ENCODE measurements around the gene CELF4. TPM values are rescaled to one million over a fixed set of nuclear protein-coding genes. Genes with fewer than 3 reads are reported as not detected.

CELF4 gene
- total and polyA plus RNA-seq, 2 of the 4 experiments (the other 2 are of a cell fraction) = not detected

DNA sequence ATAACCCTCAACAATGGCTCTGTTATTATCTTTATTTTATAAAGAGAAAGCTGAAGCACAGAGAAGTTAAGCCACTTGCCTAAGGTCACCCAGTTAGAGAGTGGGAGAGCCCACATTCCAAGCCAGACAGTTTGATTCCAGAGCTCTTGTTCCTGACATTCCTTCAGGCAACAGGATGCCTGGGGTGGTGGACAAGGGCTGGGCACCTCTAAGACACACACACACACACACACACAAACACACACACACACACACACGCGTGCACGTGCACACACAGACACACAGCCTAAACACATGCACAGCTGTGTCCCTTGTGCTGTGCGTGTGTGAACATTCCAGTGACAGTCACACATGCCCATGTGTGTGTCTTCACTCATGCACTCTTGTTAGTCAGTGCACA lies 26.4 kb downstream of the CELF4 start:
- 40% methylated on average over 1 of the region's 4 CpGs; no CpG with 5 or more reads in 1 of the 2 experiments for WGBS, 2 experiments (ENCODE audit: extremely low coverage in 2 of 2, insufficient read length in 1 of 2)
- no peak overlapping the region for H3K4ac ChIP-seq (ENCODE audit: low read depth, low read length)
- DNase-seq (no peak), ATAC-seq (ENCODE audit: low read depth) (no peak)
- H4K91ac ChIP-seq (ENCODE audit: insufficient read depth, low read depth, low read length) = no peak overlapping the region
- H3K9me1 ChIP-seq (ENCODE audit: insufficient read depth, low read length) = no peaks in the 10 kb centered on the region
- no peak overlapping the region for H2AFZ ChIP-seq (replicated peaks; ENCODE audit: low read length, poor library complexity)
- no peak overlapping the region for H4K8ac ChIP-seq (ENCODE audit: low read depth in 2 of 2, low read length in 2 of 2)
- dilution Hi-C loops (cut with HindIII; ENCODE audit: low sequenced_read_pairs, unreplicated experiment) = no loop called here
- H2BK5ac ChIP-seq (ENCODE audit: low read depth, low read length, poor library complexity, severe bottlenecking) = no peak overlapping the region
- no peak overlapping the region for H3K23ac ChIP-seq (ENCODE audit: low read depth, low read length)
- no peak overlapping the region for H2BK15ac ChIP-seq (ENCODE audit: low read depth, low read length)
- no peaks in the 10 kb centered on the region for H3K4me1 ChIP-seq (ENCODE audit: control insufficient read depth, insufficient read depth, low read length)
- H3K18ac ChIP-seq (ENCODE audit: low read depth, low read length) = no peak overlapping the region
- no peak overlapping the region for H3K4me2 ChIP-seq (ENCODE audit: low read depth, low read length)
- H3K27me3 ChIP-seq (ENCODE audit: control insufficient read depth, insufficient read depth, low read length) = peaks cover 25% of the 10 kb centered on the region; the same call in 1 of the 2 replicates
- no peak overlapping the region for H2AK9ac ChIP-seq (replicated peaks; ENCODE audit: low read depth, low read length, poor library complexity)
- H2BK20ac ChIP-seq (ENCODE audit: low read depth, low read length) = no peak overlapping the region
- H4K5ac ChIP-seq (ENCODE audit: low read depth, low read length) = no peak overlapping the region
- H3K4me3 ChIP-seq (ENCODE audit: insufficient read depth, low read depth, low read length) = no peak overlapping the region
- H3K9ac ChIP-seq (ENCODE audit: low read depth, low read length) = no peak overlapping the region
- in situ Hi-C loops (cut with MboI; ENCODE audit: low sequenced_read_pairs) = loop anchor here (5.0 kb wide), 1 partner anchor 152 kb away; no protein-coding TSS in a partner anchor
- H4K20me1 ChIP-seq (ENCODE audit: insufficient read depth, low read length) = no peaks in the 10 kb centered on the region
- intact Hi-C loops (cut with micrococcal nuclease) = loop anchor here (5.0 kb wide), 2 partner anchors 217 to 597 kb away; no protein-coding TSS in a partner anchor
- no peak for TF ChIP-seq RAD21 (IDR thresholded peaks at IDR 0.05; ENCODE audit: low read length)
- no peak for TF ChIP-seq POLR2A (IDR thresholded peaks at IDR 0.05; ENCODE audit: low read depth, low read length)
- no peak for TF ChIP-seq FOS (IDR thresholded peaks at IDR 0.05; ENCODE audit: low read depth, low read length)
- no peak for TF ChIP-seq CHD1 (IDR thresholded peaks at IDR 0.05; ENCODE audit: low read depth, low read length)
- H3K14ac ChIP-seq (replicated peaks; ENCODE audit: low read depth, low read length) = no peak overlapping the region
- POLR2A ChIA-PET (ENCODE audit: unreplicated experiment) = no interaction called here
- CTCF ChIA-PET = no interaction called here
- H3K27ac ChIP-seq (ENCODE audit: insufficient read depth, low read length) = no peak overlapping the region
- no peaks in the 10 kb centered on the region for H3K9me3 ChIP-seq (ENCODE audit: control insufficient read depth, insufficient read depth, low read length)
- no peaks in the 10 kb centered on the region for H3K79me1 ChIP-seq (ENCODE audit: low read depth in 1 of 2, low read length in 2 of 2)
- no peak overlapping the region for H2AK5ac ChIP-seq (ENCODE audit: low read depth, low read length)
- H3K56ac ChIP-seq (ENCODE audit: extremely low read depth, insufficient read depth, low read length) = no peak overlapping the region
- H2BK120ac ChIP-seq (ENCODE audit: low read depth, low read length) = no peak overlapping the region
- H3K36me3 ChIP-seq (ENCODE audit: control insufficient read depth, insufficient read depth, low read length) = no peaks in the 10 kb centered on the region
- no TSS peak for BruUV-seq (replicated peaks)
